ENCODE results near the gene ZNF254.

- TF ChIP-seq, protein P1, sequence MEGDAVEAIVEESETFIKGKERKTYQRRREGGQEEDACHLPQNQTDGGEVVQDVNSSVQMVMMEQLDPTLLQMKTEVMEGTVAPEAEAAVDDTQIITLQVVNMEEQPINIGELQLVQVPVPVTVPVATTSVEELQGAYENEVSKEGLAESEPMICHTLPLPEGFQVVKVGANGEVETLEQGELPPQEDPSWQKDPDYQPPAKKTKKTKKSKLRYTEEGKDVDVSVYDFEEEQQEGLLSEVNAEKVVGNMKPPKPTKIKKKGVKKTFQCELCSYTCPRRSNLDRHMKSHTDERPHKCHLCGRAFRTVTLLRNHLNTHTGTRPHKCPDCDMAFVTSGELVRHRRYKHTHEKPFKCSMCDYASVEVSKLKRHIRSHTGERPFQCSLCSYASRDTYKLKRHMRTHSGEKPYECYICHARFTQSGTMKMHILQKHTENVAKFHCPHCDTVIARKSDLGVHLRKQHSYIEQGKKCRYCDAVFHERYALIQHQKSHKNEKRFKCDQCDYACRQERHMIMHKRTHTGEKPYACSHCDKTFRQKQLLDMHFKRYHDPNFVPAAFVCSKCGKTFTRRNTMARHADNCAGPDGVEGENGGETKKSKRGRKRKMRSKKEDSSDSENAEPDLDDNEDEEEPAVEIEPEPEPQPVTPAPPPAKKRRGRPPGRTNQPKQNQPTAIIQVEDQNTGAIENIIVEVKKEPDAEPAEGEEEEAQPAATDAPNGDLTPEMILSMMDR (IDR thresholded peaks at IDR 0.05) = no peak
- TF ChIP-seq POLR2A (IDR thresholded peaks at IDR 0.05) = no peak
Observed at GRCh38 chr19:24073807-24074206, 13.2 kb upstream of the ZNF254 start.

Data from lower leg skin (tissue), 3 donors.